Measurements from ENCODE around the gene SUGP1. TPM values are rescaled to one million over a fixed set of nuclear protein-coding genes. Genes with fewer than 3 reads are reported as not detected.

Gene SUGP1
- total RNA-seq, 1 donor from 2014 or later: 43.7 TPM

- DNase-seq (ENCODE audit: extremely low read depth, low read depth, low spot score): no peak
Observed at GRCh38 chr19:19304186-19304965, 15.9 kb downstream of the SUGP1 start.

GRCh38 chr19:19303411-19303810, 16.9 kb downstream of the SUGP1 start:
- DNase-seq (ENCODE audit: extremely low read depth, low read depth, low spot score): no peak

GRCh38 chr19:19300613-19301012, 19.7 kb downstream of the SUGP1 start:
- DNase-seq (ENCODE audit: extremely low read depth, low read depth, low spot score): no peak

GRCh38 chr19:19297759-19298158, 22.6 kb downstream of the SUGP1 start:
- DNase-seq (ENCODE audit: extremely low read depth, low read depth, low spot score): no peak

- no peak for DNase-seq (ENCODE audit: extremely low read depth, low read depth, low spot score)
Observed at GRCh38 chr19:19296953-19297689, 23.2 kb downstream of the SUGP1 start.

GRCh38 chr19:19294914-19295313, 25.4 kb downstream of the SUGP1 start:
- DNase-seq (ENCODE audit: extremely low read depth, low read depth, low spot score): no peak

GRCh38 chr19:19292607-19293006, 27.7 kb downstream of the SUGP1 start:
- no peak for DNase-seq (ENCODE audit: extremely low read depth, low read depth, low spot score)

- no peak for DNase-seq (ENCODE audit: extremely low read depth, low read depth, low spot score)
Observed at GRCh38 chr19:19285686-19286085, 34.6 kb downstream of the SUGP1 start.

- no peak for DNase-seq (ENCODE audit: extremely low read depth, low read depth, low spot score)
Observed at GRCh38 chr19:19280561-19280960, 39.7 kb downstream of the SUGP1 start.

GRCh38 chr19:19279853-19280252, 40.5 kb downstream of the SUGP1 start:
- DNase-seq (ENCODE audit: extremely low read depth, low read depth, low spot score): no peak

- DNase-seq (ENCODE audit: extremely low read depth, low read depth, low spot score): no peak
Observed at GRCh38 chr19:19279062-19279612, 41.2 kb downstream of the SUGP1 start.

- DNase-seq (ENCODE audit: extremely low read depth, low read depth, low spot score): no peak
Observed at GRCh38 chr19:19278315-19278714, 42.0 kb downstream of the SUGP1 start.

GRCh38 chr19:19276851-19277250, 43.5 kb downstream of the SUGP1 start:
- DNase-seq (ENCODE audit: extremely low read depth, low read depth, low spot score): no peak

- no peak for DNase-seq (ENCODE audit: extremely low read depth, low read depth, low spot score)
Observed at GRCh38 chr19:19276386-19276785, 43.9 kb downstream of the SUGP1 start.

GRCh38 chr19:19274716-19275565, 45.4 kb downstream of the SUGP1 start:
- no peak for DNase-seq (ENCODE audit: extremely low read depth, low read depth, low spot score)

- DNase-seq (ENCODE audit: extremely low read depth, low read depth, low spot score): no peak
Observed at GRCh38 chr19:19274146-19274545, 46.2 kb downstream of the SUGP1 start.

- no peak for DNase-seq (ENCODE audit: extremely low read depth, low read depth, low spot score)
Observed at GRCh38 chr19:19271828-19272599, 48.3 kb downstream of the SUGP1 start.

GRCh38 chr19:19270749-19271571, 49.3 kb downstream of the SUGP1 start:
- DNase-seq (ENCODE audit: extremely low read depth, low read depth, low spot score): no peak

- no peak for DNase-seq (ENCODE audit: extremely low read depth, low read depth, low spot score)
Observed at GRCh38 chr19:19269952-19270694, 50.2 kb downstream of the SUGP1 start.

Measured in glomerular endothelial cell (primary cell).